GM19025 (cell line): ENCODE results near the gene TMED8.
A peak's percentile ranks its signal among the peaks of the same experiment; 100 is the strongest.
"Not testable (repeated sequence)": the region's sequence is repeated elsewhere in the genome, so short reads cannot be mapped to it uniquely, and the experiment has no call there.

Experiments
- ATAC-seq: cut with Tn5 transposase; IDR thresholded peaks from one replicate; pipeline ENCODE4 v1.9.1; 2021; ENCODE audit warnings: mild to moderate bottlenecking, low read depth, moderate library complexity; ENCODE audit not compliant: unreplicated experiment

Gene TMED8

GRCh38 chr14:77324289-77324688 lies 52.6 kb downstream of the TMED8 start:
- ATAC-seq, result no peak

GRCh38 chr14:77323571-77323970 lies 53.3 kb downstream of the TMED8 start:
- ATAC-seq, result no peak

GRCh38 chr14:77322951-77323350 lies 53.9 kb downstream of the TMED8 start:
- ATAC-seq, result no peak

GRCh38 chr14:77322250-77322902 lies 54.5 kb downstream of the TMED8 start:
- no peak for ATAC-seq

- peak; percentile 57 for ATAC-seq
Observed at GRCh38 chr14:77320238-77320935, 56.5 kb downstream of the TMED8 start, which contains the start of gene POMT2. Gene POMT2, minus strand, starts transcription at chr14:77320883. Its CDS starts 202 bp downstream, at chr14:77320681.

- ATAC-seq, result no peak
Observed at GRCh38 chr14:77319422-77319821, 57.5 kb downstream of the TMED8 start.

GRCh38 chr14:77318756-77319155 lies 58.1 kb downstream of the TMED8 start:
- not testable (repeated sequence) for ATAC-seq

- ATAC-seq, result no peak
Observed at GRCh38 chr14:77318006-77318553, 58.8 kb downstream of the TMED8 start.

- no peak for ATAC-seq
Observed at GRCh38 chr14:77316872-77317301, 60.0 kb downstream of the TMED8 start.

GRCh38 chr14:77316195-77316505 lies 60.7 kb downstream of the TMED8 start:
- ATAC-seq, result no peak

GRCh38 chr14:77314539-77315457 lies 62.1 kb downstream of the TMED8 start:
- ATAC-seq, result no peak

GRCh38 chr14:77314043-77314442 lies 62.9 kb downstream of the TMED8 start:
- ATAC-seq, result no peak

- no peak for ATAC-seq
Observed at GRCh38 chr14:77313371-77313770, 63.5 kb downstream of the TMED8 start.

GRCh38 chr14:77311217-77311616 lies 65.7 kb downstream of the TMED8 start:
- ATAC-seq, result no peak

- no peak for ATAC-seq
Observed at GRCh38 chr14:77310026-77310425, 66.9 kb downstream of the TMED8 start.

- ATAC-seq, result no peak
Observed at GRCh38 chr14:77309131-77309530, 67.8 kb downstream of the TMED8 start.

GRCh38 chr14:77306851-77307496 lies 69.9 kb downstream of the TMED8 start:
- ATAC-seq, result no peak

- no peak for ATAC-seq
Observed at GRCh38 chr14:77306416-77306815, 70.5 kb downstream of the TMED8 start.

GRCh38 chr14:77305696-77306095 lies 71.2 kb downstream of the TMED8 start:
- ATAC-seq, result no peak

- ATAC-seq, result no peak
Observed at GRCh38 chr14:77303417-77304156, 73.3 kb downstream of the TMED8 start.
